ENCODE results near the gene KRT26.

DNA sequence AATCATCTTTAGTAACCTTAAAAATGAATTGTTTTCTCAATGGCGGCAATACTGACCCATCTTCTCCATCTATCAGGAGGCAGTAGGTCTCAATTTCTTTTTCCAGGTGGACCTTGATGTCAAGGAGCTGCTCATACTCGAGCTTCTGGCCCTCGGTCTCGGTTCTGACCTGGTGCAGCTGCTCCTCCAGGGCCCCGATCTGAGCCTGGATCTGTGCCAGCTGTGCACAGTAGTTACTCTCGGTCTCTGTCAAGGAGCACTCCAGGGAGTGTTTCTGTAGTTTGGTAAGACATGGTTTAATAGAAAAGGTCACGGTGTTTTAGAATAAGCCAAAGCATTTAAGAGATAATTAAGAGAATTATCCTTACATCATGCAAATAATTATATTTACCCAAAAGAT, 5.5 kb upstream of the KRT26 start:
- TF ChIP-seq CTCF (IDR thresholded peaks at IDR 0.05) (no peak), POLR2A (IDR thresholded peaks at IDR 0.05) (no peak)

All from ovary (tissue), 3 donors.